ENCODE measurements around the gene SLC6A18.

The SLC6A18 gene

DNA sequence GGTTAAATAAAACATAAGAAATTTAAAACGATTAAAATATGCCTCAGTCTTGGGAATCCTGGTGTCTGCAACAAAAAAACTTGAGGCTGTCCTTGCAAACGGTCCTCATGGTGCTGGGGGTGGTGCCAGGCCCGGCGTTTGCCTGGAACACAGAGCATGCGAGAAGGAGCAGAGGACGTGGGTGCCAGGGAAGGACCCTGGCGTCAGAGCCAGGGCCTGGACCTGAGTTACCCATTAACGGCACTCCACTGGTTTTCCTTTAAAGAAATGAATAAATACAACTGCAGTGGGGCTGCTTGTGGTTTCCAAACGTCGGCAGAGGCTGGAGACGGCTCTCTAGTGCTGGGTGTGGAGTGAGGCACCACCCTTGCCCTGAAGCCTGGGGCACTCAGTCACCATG, at the start of gene SLC6A18:
Gene SLC6A18 (plus strand): TSS at position 301 of the 400 bp plus-strand sequence. CDS start 97 bp downstream, at position 398.
- no peak within 1 kb of the TSS for H3K27ac ChIP-seq (ENCODE audit: extremely low read depth, low read depth, low read length)
- no peaks in the 10 kb centered on the region for H3K36me3 ChIP-seq (ENCODE audit: control insufficient read depth in 2 of 2, insufficient read depth in 1 of 2, low read length in 2 of 2)
- H3K9me3 ChIP-seq (ENCODE audit: control insufficient read depth, insufficient read depth, low read depth, low read length) = no peaks in the 10 kb centered on the region
- H3K4me1 ChIP-seq (ENCODE audit: control insufficient read depth, insufficient read depth, low read length) = 0 out of 2 replicates have a peak, but pooled peaks cover 2% of the 10 kb centered on the region
- POLR2A ChIA-PET = no interaction called here
- CTCF ChIA-PET = interaction anchor here (0.5 kb wide), 1 partner anchor 14 kb away, joined by 3 read pairs; no protein-coding TSS in a partner anchor
- no peak for TF ChIP-seq ZNF48 (tag by site-specific recombination; IDR thresholded peaks at IDR 0.05)
- TF ChIP-seq ZNF843 (tag by site-specific recombination; IDR thresholded peaks at IDR 0.05) = no peak
- no peak for TF ChIP-seq ZNF138 (tag by site-specific recombination; IDR thresholded peaks at IDR 0.05; ENCODE audit: borderline replicate concordance)
- TF ChIP-seq ZXDB (tag by site-specific recombination; IDR thresholded peaks at IDR 0.05) = no peak
- no peak for TF ChIP-seq REPIN1 (tag by site-specific recombination; IDR thresholded peaks at IDR 0.05; ENCODE audit: low read depth)
- TF ChIP-seq ZNF518A (tag by site-specific recombination; conservative IDR thresholded peaks at IDR 0.05; ENCODE audit: low read depth) = no peak
- TF ChIP-seq ZNF341 (tag by site-specific recombination; IDR thresholded peaks at IDR 0.05; ENCODE audit: low read depth) = no peak
- TF ChIP-seq, protein P1, sequence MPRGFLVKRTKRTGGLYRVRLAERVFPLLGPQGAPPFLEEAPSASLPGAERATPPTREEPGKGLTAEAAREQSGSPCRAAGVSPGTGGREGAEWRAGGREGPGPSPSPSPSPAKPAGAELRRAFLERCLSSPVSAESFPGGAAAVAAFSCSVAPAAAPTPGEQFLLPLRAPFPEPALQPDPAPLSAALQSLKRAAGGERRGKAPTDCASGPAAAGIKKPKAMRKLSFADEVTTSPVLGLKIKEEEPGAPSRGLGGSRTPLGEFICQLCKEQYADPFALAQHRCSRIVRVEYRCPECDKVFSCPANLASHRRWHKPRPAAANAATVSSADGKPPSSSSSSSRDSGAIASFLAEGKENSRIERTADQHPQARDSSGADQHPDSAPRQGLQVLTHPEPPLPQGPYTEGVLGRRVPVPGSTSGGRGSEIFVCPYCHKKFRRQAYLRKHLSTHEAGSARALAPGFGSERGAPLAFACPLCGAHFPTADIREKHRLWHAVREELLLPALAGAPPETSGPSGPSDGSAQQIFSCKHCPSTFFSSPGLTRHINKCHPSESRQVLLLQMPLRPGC (tag by site-specific recombination; IDR thresholded peaks at IDR 0.05) = no peak
- TF ChIP-seq ZFP41 (tag by site-specific recombination; IDR thresholded peaks at IDR 0.05; ENCODE audit: borderline replicate concordance) = no peak
- TF ChIP-seq ZNF658 (tag by site-specific recombination; IDR thresholded peaks at IDR 0.05) = no peak
- no peak for TF ChIP-seq ZNF777 (tag by site-specific recombination; IDR thresholded peaks at IDR 0.05; ENCODE audit: borderline replicate concordance)
- TF ChIP-seq ZNF280D (tag by site-specific recombination; IDR thresholded peaks at IDR 0.05) = no peak
- no peak for TF ChIP-seq ZNF501 (tag by site-specific recombination; IDR thresholded peaks at IDR 0.05)
- TF ChIP-seq ZNF600 (tag by site-specific recombination; IDR thresholded peaks at IDR 0.05) = no peak
- no peak within 1 kb of the TSS for H3K4me3 ChIP-seq (ENCODE audit: low read depth, low read length)

GRCh38 chr5:1175801-1176472, 49.2 kb upstream of the SLC6A18 start:
- Histone ChIP-seq H3K4me3 (ENCODE audit: low read depth, low read length) (no peak overlapping the region), H3K36me3 (ENCODE audit: control insufficient read depth in 2 of 2, insufficient read depth in 1 of 2, low read length in 2 of 2) (no peaks in the 10 kb centered on the region), H3K27ac (ENCODE audit: extremely low read depth, low read depth, low read length) (no peak overlapping the region), H3K9me3 (ENCODE audit: control insufficient read depth, insufficient read depth, low read depth, low read length) (no peaks in the 10 kb centered on the region), H3K4me1 (ENCODE audit: control insufficient read depth, insufficient read depth, low read length) (no peaks in the 10 kb centered on the region; the same call in 1 of the 2 replicates)
- CTCF ChIA-PET = interaction anchor here (0.7 to 3.7 kb wide), 3 partner anchors 11 to 1097 kb away, joined by 3 to 33 read pairs (median 4); no protein-coding TSS in a partner anchor
- POLR2A ChIA-PET = no interaction called here
- TF ChIP-seq ZNF571 (tag by site-specific recombination; IDR thresholded peaks at IDR 0.05) = no peak
- TF ChIP-seq, protein P2, sequence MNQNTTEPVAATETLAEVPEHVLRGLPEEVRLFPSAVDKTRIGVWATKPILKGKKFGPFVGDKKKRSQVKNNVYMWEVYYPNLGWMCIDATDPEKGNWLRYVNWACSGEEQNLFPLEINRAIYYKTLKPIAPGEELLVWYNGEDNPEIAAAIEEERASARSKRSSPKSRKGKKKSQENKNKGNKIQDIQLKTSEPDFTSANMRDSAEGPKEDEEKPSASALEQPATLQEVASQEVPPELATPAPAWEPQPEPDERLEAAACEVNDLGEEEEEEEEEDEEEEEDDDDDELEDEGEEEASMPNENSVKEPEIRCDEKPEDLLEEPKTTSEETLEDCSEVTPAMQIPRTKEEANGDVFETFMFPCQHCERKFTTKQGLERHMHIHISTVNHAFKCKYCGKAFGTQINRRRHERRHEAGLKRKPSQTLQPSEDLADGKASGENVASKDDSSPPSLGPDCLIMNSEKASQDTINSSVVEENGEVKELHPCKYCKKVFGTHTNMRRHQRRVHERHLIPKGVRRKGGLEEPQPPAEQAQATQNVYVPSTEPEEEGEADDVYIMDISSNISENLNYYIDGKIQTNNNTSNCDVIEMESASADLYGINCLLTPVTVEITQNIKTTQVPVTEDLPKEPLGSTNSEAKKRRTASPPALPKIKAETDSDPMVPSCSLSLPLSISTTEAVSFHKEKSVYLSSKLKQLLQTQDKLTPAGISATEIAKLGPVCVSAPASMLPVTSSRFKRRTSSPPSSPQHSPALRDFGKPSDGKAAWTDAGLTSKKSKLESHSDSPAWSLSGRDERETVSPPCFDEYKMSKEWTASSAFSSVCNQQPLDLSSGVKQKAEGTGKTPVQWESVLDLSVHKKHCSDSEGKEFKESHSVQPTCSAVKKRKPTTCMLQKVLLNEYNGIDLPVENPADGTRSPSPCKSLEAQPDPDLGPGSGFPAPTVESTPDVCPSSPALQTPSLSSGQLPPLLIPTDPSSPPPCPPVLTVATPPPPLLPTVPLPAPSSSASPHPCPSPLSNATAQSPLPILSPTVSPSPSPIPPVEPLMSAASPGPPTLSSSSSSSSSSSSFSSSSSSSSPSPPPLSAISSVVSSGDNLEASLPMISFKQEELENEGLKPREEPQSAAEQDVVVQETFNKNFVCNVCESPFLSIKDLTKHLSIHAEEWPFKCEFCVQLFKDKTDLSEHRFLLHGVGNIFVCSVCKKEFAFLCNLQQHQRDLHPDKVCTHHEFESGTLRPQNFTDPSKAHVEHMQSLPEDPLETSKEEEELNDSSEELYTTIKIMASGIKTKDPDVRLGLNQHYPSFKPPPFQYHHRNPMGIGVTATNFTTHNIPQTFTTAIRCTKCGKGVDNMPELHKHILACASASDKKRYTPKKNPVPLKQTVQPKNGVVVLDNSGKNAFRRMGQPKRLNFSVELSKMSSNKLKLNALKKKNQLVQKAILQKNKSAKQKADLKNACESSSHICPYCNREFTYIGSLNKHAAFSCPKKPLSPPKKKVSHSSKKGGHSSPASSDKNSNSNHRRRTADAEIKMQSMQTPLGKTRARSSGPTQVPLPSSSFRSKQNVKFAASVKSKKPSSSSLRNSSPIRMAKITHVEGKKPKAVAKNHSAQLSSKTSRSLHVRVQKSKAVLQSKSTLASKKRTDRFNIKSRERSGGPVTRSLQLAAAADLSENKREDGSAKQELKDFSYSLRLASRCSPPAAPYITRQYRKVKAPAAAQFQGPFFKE (tag by site-specific recombination; IDR thresholded peaks at IDR 0.05; ENCODE audit: borderline replicate concordance) = no peak
